HepG2 (cell line): ENCODE data around the gene SAPCD2. TPM values are rescaled to one million over a fixed set of nuclear protein-coding genes. Genes with fewer than 3 reads are reported as not detected.

Experiments used
- DNMT1 ChIP-seq: sonication (generic); formaldehyde crosslinking; IDR thresholded peaks from 2 replicates; pipeline ENCODE4 v1.5.1; 2020; ENCODE audit warnings: mild to moderate bottlenecking, missing genetic modification reagents
- ELF1 ChIP-seq: sonication (generic); formaldehyde crosslinking; IDR thresholded peaks from 2 replicates; pipeline ENCODE4 v1.4.0; 2020; ENCODE audit warnings: missing genetic modification reagents
- HCFC1 ChIP-seq: fragments of 150-350 bp; IDR thresholded peaks from 2 replicates; pipeline ENCODE4 v1.6.1; 2014; ENCODE audit warnings: low read depth, low read length
- RBM39 ChIP-seq: fragments of 200-400 bp; formaldehyde crosslinking; IDR thresholded peaks from one replicate; pipeline ENCODE4 v1.6.1; 2018; ENCODE audit warnings: antibody characterized with exemption, mild to moderate bottlenecking, low read depth, low read length; ENCODE audit not compliant: poor library complexity, severe bottlenecking
- SOX6 ChIP-seq, 2 experiments: fragments of 450-650 bp in 1 of 2; sonication (generic) in 1 of 2; formaldehyde crosslinking in 1 of 2; IDR thresholded peaks; 2 replicates each; pipeline versions ENCODE4 v1.4.0 to v1.6.1; 2017 to 2020; ENCODE audit warnings: antibody characterized with exemption in 1 of 2, mild to moderate bottlenecking in 1 of 2, missing genetic modification reagents in 1 of 2
- THYN1 ChIP-seq: sonication (generic); formaldehyde crosslinking; IDR thresholded peaks from 2 replicates; pipeline ENCODE4 v1.8.1; 2023; ENCODE audit warnings: low read depth, mild to moderate bottlenecking, moderate library complexity, missing genetic modification reagents, borderline replicate concordance
- ZBTB7B ChIP-seq: sonication (generic); formaldehyde crosslinking; IDR thresholded peaks from 2 replicates; pipeline ENCODE4 v1.4.0; 2020; ENCODE audit warnings: missing genetic modification reagents
- ZC3H13 ChIP-seq: sonication (generic); formaldehyde crosslinking; IDR thresholded peaks from 2 replicates; pipeline ENCODE4 v1.8.1; 2023; ENCODE audit warnings: mild to moderate bottlenecking, missing genetic modification reagents, moderate library complexity
- ZMYM4 ChIP-seq: sonication (generic); formaldehyde crosslinking; IDR thresholded peaks from 2 replicates; pipeline ENCODE4 v1.8.1; 2023; ENCODE audit warnings: mild to moderate bottlenecking, missing genetic modification reagents
- ZNF180 ChIP-seq: sonication (generic); formaldehyde crosslinking; IDR thresholded peaks from 2 replicates; pipeline ENCODE4 v1.4.0; 2020; ENCODE audit warnings: low read depth, missing genetic modification reagents, borderline replicate concordance
- ZNF749 ChIP-seq: sonication (generic); formaldehyde crosslinking; IDR thresholded peaks from 2 replicates; pipeline ENCODE4 v1.8.0; 2022; ENCODE audit warnings: mild to moderate bottlenecking, missing genetic modification reagents, moderate library complexity, borderline replicate concordance
- ZSCAN9 ChIP-seq: IDR thresholded peaks from 2 replicates; pipeline ENCODE4 v1.6.1; 2016; ENCODE audit warnings: borderline replicate concordance
- polyA plus RNA-seq, 8 experiments: library from polyadenylated mRNA; depleted of rRNA in 3 of 8; stranded (reverse) in 7 of 8; unstranded in 1 of 8; fragments of >200 nt; fragmentation: Illumina TruSeq in 4 of 8; extraction: Trizol in 4 of 8; gene quantifications; 2 replicates each; pipeline versions ENCODE4 v1.2.1 to v1.2.3, GENCODE V29; 2011 to 2016; ENCODE audit warnings: low read depth in 4 of 8, missing spikeins in 1 of 8, mixed read lengths in 1 of 8; ENCODE audit not compliant: insufficient read depth in 1 of 8
- total RNA-seq, 5 experiments: library from RNA; depleted of rRNA; stranded (reverse); fragments of >200 nt; fragmentation: Illumina TruSeq; extraction: Trizol; gene quantifications; 2 replicates each; pipeline ENCODE4 v1.2.3, GENCODE V29; 2016; ENCODE audit warnings: low read depth in 1 of 5
- TF ChIP-seq, protein P1 (sequence below): sonication (generic); formaldehyde crosslinking; IDR thresholded peaks from 2 replicates; pipeline ENCODE4 v1.5.1; 2020; ENCODE audit warnings: mild to moderate bottlenecking, missing genetic modification reagents, borderline replicate concordance
- TF ChIP-seq, protein P2 (sequence below): sonication (generic); formaldehyde crosslinking; IDR thresholded peaks from 2 replicates; pipeline ENCODE4 v1.8.1; 2022; ENCODE audit warnings: mild to moderate bottlenecking, missing genetic modification reagents
- TF ChIP-seq, protein P3 (sequence below): sonication (generic); formaldehyde crosslinking; IDR thresholded peaks from 2 replicates; pipeline ENCODE4 v1.4.0; 2020; ENCODE audit warnings: missing genetic modification reagents, mild to moderate bottlenecking, borderline replicate concordance
- TF ChIP-seq, protein P4 (sequence below): IDR thresholded peaks from 2 replicates; pipeline ENCODE4 v1.6.1; 2016; ENCODE audit warnings: mild to moderate bottlenecking

SAPCD2 gene
- total and polyA plus RNA-seq, 2 of the 13 experiments (the other 11 are each of a cell fraction or from before 2014, with no cell fraction given) = 21.9 to 42.8 TPM

DNA sequence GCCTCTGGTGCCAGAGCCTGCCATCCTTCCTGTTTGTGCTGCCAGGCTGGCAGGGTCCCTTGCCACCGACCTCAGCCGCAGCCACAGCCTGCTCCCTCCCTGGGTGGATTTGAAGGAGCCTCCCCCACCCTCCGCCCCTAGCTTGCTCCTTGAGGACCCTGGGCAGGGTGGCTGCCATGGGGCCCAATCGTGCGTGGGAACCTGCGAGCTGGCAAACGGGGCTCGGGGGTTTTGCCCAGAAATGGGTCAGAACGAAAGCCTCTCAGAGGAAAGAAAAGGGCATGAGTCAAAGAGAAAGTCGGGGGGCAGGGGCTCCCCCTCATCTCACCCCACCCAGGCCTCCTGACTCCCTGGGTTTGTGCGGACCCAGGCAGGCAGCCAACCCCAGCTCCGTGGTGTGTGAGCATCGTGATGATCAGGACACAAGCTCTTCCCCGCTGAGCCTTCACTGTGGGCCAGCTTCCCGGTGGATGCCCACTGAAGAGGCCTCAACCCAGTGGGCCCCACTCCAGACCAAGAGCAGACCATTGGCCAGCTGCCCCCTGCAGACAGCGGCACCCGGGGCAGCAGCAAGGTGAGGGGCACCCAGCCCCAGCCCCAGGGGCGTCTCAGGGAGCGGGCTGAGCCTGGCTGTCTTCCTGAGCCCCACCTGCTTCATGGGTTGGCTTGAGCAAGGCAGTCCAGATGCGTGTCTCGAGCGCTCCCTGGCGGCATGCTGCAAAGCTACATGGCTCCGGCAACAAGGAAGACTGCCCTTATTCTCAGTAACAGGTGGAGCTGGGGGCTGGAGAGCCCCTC lies 35.4 kb downstream of the SAPCD2 start (continued):
- no peak for TF ChIP-seq THYN1
- no peak for TF ChIP-seq ZNF749
- TF ChIP-seq ZC3H13 = no peak
- TF ChIP-seq DNMT1 (CRISPR knock-in tag) = no peak
- no peak for TF ChIP-seq SOX6 (IDR thresholded peaks at IDR 0.05)
- TF ChIP-seq SOX6 (CRISPR knock-in tag; IDR thresholded peaks at IDR 0.05) = 0 out of 2 replicates have a peak, but pooled peaks have one; percentile 22
- 0 out of 2 replicates have a peak, but pooled peaks have one; percentile 49 for TF ChIP-seq ZBTB7B (CRISPR knock-in tag)
- TF ChIP-seq, protein P1, sequence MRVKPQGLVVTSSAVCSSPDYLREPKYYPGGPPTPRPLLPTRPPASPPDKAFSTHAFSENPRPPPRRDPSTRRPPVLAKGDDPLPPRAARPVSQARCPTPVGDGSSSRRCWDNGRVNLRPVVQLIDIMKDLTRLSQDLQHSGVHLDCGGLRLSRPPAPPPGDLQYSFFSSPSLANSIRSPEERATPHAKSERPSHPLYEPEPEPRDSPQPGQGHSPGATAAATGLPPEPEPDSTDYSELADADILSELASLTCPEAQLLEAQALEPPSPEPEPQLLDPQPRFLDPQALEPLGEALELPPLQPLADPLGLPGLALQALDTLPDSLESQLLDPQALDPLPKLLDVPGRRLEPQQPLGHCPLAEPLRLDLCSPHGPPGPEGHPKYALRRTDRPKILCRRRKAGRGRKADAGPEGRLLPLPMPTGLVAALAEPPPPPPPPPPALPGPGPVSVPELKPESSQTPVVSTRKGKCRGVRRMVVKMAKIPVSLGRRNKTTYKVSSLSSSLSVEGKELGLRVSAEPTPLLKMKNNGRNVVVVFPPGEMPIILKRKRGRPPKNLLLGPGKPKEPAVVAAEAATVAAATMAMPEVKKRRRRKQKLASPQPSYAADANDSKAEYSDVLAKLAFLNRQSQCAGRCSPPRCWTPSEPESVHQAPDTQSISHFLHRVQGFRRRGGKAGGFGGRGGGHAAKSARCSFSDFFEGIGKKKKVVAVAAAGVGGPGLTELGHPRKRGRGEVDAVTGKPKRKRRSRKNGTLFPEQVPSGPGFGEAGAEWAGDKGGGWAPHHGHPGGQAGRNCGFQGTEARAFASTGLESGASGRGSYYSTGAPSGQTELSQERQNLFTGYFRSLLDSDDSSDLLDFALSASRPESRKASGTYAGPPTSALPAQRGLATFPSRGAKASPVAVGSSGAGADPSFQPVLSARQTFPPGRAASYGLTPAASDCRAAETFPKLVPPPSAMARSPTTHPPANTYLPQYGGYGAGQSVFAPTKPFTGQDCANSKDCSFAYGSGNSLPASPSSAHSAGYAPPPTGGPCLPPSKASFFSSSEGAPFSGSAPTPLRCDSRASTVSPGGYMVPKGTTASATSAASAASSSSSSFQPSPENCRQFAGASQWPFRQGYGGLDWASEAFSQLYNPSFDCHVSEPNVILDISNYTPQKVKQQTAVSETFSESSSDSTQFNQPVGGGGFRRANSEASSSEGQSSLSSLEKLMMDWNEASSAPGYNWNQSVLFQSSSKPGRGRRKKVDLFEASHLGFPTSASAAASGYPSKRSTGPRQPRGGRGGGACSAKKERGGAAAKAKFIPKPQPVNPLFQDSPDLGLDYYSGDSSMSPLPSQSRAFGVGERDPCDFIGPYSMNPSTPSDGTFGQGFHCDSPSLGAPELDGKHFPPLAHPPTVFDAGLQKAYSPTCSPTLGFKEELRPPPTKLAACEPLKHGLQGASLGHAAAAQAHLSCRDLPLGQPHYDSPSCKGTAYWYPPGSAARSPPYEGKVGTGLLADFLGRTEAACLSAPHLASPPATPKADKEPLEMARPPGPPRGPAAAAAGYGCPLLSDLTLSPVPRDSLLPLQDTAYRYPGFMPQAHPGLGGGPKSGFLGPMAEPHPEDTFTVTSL = no peak
- TF ChIP-seq, protein P2, sequence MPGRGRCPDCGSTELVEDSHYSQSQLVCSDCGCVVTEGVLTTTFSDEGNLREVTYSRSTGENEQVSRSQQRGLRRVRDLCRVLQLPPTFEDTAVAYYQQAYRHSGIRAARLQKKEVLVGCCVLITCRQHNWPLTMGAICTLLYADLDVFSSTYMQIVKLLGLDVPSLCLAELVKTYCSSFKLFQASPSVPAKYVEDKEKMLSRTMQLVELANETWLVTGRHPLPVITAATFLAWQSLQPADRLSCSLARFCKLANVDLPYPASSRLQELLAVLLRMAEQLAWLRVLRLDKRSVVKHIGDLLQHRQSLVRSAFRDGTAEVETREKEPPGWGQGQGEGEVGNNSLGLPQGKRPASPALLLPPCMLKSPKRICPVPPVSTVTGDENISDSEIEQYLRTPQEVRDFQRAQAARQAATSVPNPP (CRISPR knock-in tag) = no peak
- TF ChIP-seq ZSCAN9 (CRISPR knock-in tag) = 0 out of 2 replicates have a peak, but pooled peaks have one; percentile 23
- TF ChIP-seq RBM39 = peak; percentile 30
- peak; percentile 48 for TF ChIP-seq ELF1
- TF ChIP-seq, protein P3, sequence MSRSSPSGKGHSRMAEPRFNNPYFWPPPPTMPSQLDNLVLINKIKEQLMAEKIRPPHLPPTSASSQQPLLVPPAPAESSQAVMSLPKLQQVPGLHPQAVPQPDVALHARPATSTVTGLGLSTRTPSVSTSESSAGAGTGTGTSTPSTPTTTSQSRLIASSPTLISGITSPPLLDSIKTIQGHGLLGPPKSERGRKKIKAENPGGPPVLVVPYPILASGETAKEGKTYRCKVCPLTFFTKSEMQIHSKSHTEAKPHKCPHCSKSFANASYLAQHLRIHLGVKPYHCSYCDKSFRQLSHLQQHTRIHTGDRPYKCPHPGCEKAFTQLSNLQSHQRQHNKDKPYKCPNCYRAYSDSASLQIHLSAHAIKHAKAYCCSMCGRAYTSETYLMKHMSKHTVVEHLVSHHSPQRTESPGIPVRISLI = no peak
- TF ChIP-seq HCFC1 = no peak
- TF ChIP-seq ZNF180 = no peak
- TF ChIP-seq, protein P4, sequence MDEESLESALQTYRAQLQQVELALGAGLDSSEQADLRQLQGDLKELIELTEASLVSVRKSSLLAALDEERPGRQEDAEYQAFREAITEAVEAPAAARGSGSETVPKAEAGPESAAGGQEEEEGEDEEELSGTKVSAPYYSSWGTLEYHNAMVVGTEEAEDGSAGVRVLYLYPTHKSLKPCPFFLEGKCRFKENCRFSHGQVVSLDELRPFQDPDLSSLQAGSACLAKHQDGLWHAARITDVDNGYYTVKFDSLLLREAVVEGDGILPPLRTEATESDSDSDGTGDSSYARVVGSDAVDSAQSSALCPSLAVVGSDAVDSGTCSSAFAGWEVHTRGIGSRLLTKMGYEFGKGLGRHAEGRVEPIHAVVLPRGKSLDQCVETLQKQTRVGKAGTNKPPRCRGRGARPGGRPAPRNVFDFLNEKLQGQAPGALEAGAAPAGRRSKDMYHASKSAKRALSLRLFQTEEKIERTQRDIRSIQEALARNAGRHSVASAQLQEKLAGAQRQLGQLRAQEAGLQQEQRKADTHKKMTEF (CRISPR knock-in tag) = no peak
- no peak for TF ChIP-seq ZMYM4
